HG02852 (cell line): Measurements from ENCODE around the gene ZNF580.

Experiments
- ATAC-seq: cut with Tn5 transposase; IDR thresholded peaks from one replicate; pipeline ENCODE4 v1.9.1; 2021; ENCODE audit warnings: mild to moderate bottlenecking, moderate library complexity; ENCODE audit not compliant: unreplicated experiment

Gene ZNF580

DNA sequence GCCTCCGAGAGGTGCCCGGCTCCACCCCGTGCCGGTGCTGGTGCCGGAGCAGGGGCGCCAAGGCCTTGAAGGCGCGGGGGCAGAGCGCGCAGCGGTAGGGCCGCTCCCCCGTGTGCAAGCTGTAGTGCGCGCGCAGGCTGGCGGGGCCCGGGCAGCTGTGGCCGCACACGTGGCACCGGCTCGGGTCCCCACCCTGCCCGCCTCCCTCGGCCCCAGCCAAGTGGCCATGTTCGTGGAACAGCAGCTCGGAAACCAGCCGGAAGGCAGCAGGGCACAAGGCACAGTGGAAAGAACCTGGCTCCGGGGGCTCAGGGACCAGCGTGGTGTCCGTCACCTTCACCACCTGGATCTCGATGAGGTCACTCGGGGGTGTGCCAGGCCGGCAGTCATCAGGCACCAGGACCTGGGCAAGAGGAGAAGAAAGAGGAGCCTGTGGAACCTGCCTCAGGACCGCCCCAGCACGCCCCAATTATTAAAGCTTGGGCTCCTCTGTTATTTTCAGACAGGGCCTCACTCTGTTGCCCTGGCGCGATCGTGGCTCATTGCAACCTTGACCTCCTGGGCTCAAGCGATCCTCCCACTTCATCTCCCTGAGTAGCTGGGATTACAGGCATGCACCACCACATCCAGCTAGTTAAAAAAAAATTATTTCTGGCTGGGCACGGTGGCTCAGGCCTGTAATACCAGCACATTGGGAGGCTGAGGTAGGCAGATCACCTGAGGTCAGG lies 18.4 kb upstream of the ZNF580 start:
- ATAC-seq, result no peak

DNA sequence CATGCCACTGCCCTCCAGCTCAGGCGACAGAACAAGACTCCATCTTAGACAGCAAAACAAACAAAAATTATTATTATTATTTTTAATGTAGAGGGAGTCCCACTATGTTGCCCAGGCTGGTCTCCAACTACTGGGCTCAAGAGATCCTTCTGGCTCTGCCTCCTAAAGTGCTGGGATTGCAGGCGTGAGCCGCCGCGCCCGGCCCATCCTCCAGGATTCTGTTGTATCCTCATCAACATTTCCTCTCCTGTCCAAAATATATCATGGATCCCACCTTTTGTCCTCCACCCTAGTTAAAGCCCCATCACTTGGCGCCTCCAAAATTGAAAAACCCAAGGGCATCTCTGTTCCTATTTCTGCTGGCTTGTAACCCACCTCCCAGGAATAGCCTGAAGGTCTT lies 17.7 kb upstream of the ZNF580 start:
- ATAC-seq, result no peak

DNA sequence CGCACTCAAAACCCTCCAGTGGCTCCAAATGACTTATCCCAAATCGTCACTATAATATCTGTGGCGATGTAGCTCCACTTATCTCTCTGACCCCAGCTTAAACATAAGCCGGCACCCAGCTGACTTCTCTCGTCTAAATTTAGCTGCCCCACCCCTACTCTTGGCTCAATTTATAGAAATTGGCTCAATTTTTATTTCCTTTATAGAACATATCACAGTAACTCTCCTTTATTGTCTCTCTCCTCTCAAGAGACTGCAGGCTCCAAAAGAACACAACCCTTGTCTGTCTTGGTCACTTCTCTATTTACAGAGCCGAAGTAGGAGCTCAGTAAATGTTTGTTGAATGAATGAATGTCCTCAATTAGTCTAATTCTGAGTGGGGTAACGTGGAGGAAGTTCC lies 17.2 kb upstream of the ZNF580 start:
- ATAC-seq, result no peak

DNA sequence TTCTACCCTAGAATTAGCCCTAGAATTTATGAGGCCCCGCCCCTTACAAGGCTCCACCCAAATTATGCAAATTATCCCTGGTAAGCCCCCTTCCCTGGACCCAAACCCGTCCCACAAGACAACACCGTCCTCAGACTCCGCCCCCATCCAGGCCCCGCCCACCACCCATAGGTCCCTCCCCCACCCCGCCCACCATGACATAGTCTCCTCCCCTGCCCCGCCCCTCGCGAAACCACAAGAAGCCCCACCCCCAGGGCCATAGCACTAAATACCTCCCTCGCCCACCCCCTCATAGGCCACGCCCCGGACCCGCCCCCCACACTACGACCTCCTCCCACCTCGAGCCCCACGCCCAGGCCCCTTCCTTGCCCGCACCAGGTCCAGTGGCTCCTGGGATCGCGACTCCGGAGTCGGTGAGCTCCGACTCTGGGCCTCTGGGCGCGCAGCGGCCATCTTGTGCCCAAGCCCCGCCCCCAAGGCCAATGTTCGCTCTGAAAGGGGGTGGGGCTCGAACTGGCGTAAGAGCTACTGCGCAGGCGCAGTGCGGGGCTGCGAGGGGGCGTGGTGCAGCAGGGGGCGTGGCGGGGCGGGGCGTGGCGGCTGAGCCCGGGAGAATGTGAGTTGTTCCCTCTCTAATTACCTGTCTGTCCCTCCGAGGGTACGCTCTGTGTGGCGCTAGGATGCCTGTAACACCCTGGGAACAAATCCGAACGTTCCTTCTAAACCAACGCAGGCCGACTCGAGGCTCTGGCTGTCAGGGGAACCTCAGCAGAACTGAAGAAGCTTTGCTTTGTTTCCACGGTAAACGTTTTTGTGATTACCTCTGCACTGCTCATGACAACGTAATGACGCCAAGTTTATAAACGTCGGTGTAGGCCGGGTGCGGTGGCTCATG lies 16.4 kb upstream of the ZNF580 start, which contains the start of gene ZNF784:
TSS of gene ZNF784 (minus strand) at position 458 of the 895 bp plus-strand sequence. CDS start at position 453, 5 bp downstream.
- ATAC-seq, result peak; percentile 67

GRCh38 chr19:55625004-55625326 lies 15.8 kb upstream of the ZNF580 start:
- no peak for ATAC-seq

- ATAC-seq, result no peak
Observed at GRCh38 chr19:55626350-55626749, 14.5 kb upstream of the ZNF580 start.

GRCh38 chr19:55632463-55632834 lies 8.4 kb upstream of the ZNF580 start:
- no peak for ATAC-seq

GRCh38 chr19:55633861-55634260 lies 6.9 kb upstream of the ZNF580 start:
- ATAC-seq, result no peak

DNA sequence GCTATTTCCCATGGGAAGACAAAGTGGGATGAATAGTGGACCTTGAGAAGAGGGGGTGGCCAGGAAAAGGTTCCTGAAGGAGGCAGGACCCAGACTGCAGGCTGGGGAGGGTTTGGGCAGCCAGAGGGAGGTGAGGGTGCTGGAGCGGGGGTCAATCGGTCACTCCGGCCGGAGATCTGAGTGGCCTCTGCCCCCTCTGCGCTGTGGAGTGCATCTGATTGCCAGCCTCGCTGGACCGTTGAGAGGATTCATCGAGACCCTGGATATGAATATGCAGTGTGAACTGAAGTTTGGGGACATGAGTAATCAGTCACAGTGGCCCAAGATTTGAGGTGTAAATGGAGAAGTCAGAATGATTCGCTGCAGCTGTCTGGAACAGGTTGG lies 5.5 kb upstream of the ZNF580 start:
- ATAC-seq, result no peak

DNA sequence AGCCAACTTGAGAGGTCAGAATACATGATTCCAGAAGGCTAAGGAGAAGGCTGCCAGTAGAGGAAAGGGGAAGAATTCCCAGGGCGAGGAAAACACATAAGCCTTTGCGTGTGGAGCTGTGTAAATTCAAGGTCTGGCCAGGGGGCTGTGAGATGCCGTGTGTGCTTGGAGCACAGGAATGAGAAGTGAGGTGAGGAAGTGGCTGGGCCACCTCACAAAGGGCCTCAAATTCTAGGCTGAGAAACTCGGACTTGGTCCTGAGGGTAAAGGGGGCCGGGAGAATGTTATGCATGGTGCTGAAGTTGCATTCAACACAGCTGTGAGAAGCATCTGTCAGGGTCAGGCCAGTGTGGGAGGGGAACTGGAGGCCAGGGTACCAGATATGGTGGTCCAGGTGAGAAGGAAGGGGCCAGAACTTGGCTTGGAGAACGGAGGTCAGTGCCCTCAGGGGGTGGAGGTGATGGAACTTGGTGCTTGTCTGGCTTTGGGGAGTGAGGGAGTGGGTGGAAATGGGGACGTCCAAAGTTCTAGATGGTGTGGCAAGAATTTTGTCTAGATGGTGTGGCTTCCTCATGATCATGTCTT lies 4.9 kb upstream of the ZNF580 start:
- ATAC-seq, result no peak

- no peak for ATAC-seq
Observed at GRCh38 chr19:55636723-55637122, 4.1 kb upstream of the ZNF580 start.

GRCh38 chr19:55637534-55637933 lies 3.3 kb upstream of the ZNF580 start:
- no peak for ATAC-seq

DNA sequence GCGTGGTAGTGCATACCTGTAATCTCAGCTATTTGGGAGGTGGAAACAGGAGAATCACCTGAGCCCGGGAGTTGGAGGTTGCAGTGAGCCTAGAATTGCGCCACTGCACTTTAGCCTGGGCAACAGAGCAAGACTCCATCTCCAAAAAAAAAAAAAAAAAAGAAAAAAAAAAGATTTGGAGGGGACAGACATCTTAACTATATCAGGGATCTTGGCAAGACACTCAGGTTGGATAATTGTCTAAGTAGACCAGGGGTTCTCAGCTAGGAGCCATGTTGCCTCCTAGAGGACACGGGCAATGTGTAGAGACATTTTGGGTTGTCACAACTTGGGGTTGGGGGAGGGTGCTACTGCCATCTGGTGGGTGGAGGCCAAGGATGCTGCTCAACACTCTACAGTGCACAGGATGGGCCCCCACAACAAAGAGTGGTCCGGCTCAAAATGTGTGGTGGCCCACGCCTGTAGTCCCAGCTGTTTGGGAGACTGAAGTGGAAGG lies 1.9 kb upstream of the ZNF580 start:
- no peak for ATAC-seq

DNA sequence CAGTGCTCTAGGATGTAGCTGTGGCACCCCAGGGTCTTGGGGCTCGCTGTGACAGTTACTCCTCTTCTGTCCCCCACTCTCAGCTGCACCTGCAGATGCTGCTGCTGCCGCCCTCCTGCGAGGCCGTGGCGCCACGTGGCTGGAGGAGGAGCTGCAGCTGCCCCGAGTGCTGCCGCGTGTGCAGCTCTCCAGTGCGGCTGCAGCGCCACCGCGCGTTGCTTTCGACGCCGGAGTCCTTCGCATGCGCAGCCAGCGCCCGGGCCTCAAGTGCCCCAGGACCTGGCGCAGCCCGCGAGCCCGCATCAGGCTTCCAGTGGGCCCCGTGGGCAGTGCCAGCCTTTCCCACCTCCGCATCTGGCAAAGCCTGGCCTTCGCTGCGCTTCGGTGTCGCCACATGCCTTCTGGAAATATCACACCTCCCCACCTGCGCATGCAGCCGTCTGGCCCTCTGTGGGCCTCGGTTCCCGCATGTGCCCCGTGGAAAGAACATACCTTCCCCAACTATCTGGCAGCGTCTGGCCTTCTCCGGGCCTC lies 692 bp upstream of the ZNF580 start:
- ATAC-seq, result no peak

GRCh38 chr19:55641426-55642152 lies 787 bp downstream of the ZNF580 start:
- no peak for ATAC-seq

- ATAC-seq, result no peak
Observed at GRCh38 chr19:55642153-55643002, 1.6 kb downstream of the ZNF580 start.

GRCh38 chr19:55643003-55643886 lies 2.4 kb downstream of the ZNF580 start, which contains the start of gene ZNF581:
Gene ZNF581, plus strand, starts transcription at chr19:55643649. Its CDS starts 923 bp downstream, at chr19:55644572.
- ATAC-seq, result no peak

- no peak for ATAC-seq
Observed at GRCh38 chr19:55643887-55644176, 3.0 kb downstream of the ZNF580 start.
